Transverse colon (tissue), 4 donors: ENCODE results near the gene DENND1A. TPM values are rescaled to one million over a fixed set of nuclear protein-coding genes. Genes with fewer than 3 reads are reported as not detected.

Experiments
- DNase-seq: peaks from one replicate; pipeline ENCODE4 v3.0.0-alpha.2; 2019
- H3K27ac ChIP-seq, 4 donors: fragments of 200-600 bp; sonication (generic); 2 replicates each; pipeline ENCODE4 v1.5.1; 2016 to 2018; ENCODE audit warnings: inconsistent platforms in 4 of 4
- H3K27me3 ChIP-seq: fragments of 200-600 bp; sonication (generic); 2 replicates; pipeline ENCODE4 v1.5.1; 2017; ENCODE audit warnings: inconsistent platforms
- H3K36me3 ChIP-seq, 4 donors: fragments of 200-600 bp; sonication (generic); 2 replicates each; pipeline ENCODE4 v1.5.1; 2017 to 2019; ENCODE audit warnings: inconsistent platforms in 4 of 4
- H3K4me1 ChIP-seq, 4 donors: fragments of 200-600 bp; sonication (generic); 2 replicates each; pipeline ENCODE4 v1.5.1; 2017 to 2020; ENCODE audit warnings: inconsistent platforms in 4 of 4
- H3K4me3 ChIP-seq, 4 donors: fragments of 200-600 bp; sonication (generic); 1 replicate in 1 of 4; 2 replicates in 3 of 4; pipeline versions ENCODE4 v1.5.1 to v1.6.1; 2017 to 2019; ENCODE audit warnings: inconsistent platforms in 4 of 4
- H3K9me3 ChIP-seq, 2 donors: fragments of 200-600 bp; sonication (generic); 2 replicates each; pipeline ENCODE4 v1.5.1; 2017 to 2019; ENCODE audit warnings: inconsistent platforms in 2 of 2
- EP300 ChIP-seq: sonication (generic); formaldehyde crosslinking; IDR thresholded peaks from one replicate; pipeline ENCODE4 v1.6.1; 2017; ENCODE audit warnings: antibody characterized with exemption, low read depth
- POLR2A ChIP-seq: fragments of 450-650 bp; IDR thresholded peaks from one replicate; pipeline ENCODE4 v1.6.1; 2016; ENCODE audit warnings: antibody characterized with exemption, mild to moderate bottlenecking, moderate library complexity
- POLR2AphosphoS5 ChIP-seq, 3 donors: sonication (generic); formaldehyde crosslinking; IDR thresholded peaks; one replicate each; pipeline ENCODE4 v1.6.1; 2016; ENCODE audit warnings: antibody characterized with exemption in 3 of 3
- WGBS, 2 donors: methylation state at CpG; one replicate each; pipeline ENCODE4 v1.1.5; 2018; ENCODE audit warnings: low coverage in 1 of 2; 5-methylcytosine and 5-hydroxymethylcytosine counted together
- in situ Hi-C, 4 donors: fragments of 200-750 bp; cut with MboI; loops; one replicate each; pipeline versions ENCODE4 v1.15.0 to v1.15.1; 2017; ENCODE audit warnings: low sequenced_read_pairs in 3 of 4, low pct_ligation_motif_present in 1 of 4, low pct_unique_long_range_greater_than_20kb in 1 of 4
- intact Hi-C: fragments of 100-400 bp; cut with DNase I; formaldehyde crosslinking; loops from one replicate; pipeline ENCODE4 v1.15.1; 2023; ENCODE audit warnings: low total_unique reads
- total RNA-seq, 4 donors: library from RNA; depleted of rRNA; stranded (reverse); fragments of >200 nt; gene quantifications; one replicate each; pipeline ENCODE4 v1.1.0, GENCODE V29; 2016
- TF ChIP-seq, protein P1 (sequence below), 5 experiments: fragments of 200-600 bp in 3 of 5; fragments of 450-650 bp in 2 of 5; sonication (generic) in 3 of 5; IDR thresholded peaks; 1 replicate in 2 of 5; 2 replicates in 3 of 5; pipeline ENCODE4 v1.5.1; 2016 to 2017; ENCODE audit warnings: antibody characterized with exemption in 5 of 5, inconsistent platforms in 3 of 5, mild to moderate bottlenecking in 2 of 5, moderate library complexity in 1 of 5

The DENND1A gene
- total RNA-seq, 4 donors from 2014 or later: 12.5 to 78.6 (median 40.0) TPM

- no peak for TF ChIP-seq POLR2A
- no peak for TF ChIP-seq POLR2AphosphoS5 (IDR thresholded peaks at IDR 0.05)
- TF ChIP-seq, protein P1, sequence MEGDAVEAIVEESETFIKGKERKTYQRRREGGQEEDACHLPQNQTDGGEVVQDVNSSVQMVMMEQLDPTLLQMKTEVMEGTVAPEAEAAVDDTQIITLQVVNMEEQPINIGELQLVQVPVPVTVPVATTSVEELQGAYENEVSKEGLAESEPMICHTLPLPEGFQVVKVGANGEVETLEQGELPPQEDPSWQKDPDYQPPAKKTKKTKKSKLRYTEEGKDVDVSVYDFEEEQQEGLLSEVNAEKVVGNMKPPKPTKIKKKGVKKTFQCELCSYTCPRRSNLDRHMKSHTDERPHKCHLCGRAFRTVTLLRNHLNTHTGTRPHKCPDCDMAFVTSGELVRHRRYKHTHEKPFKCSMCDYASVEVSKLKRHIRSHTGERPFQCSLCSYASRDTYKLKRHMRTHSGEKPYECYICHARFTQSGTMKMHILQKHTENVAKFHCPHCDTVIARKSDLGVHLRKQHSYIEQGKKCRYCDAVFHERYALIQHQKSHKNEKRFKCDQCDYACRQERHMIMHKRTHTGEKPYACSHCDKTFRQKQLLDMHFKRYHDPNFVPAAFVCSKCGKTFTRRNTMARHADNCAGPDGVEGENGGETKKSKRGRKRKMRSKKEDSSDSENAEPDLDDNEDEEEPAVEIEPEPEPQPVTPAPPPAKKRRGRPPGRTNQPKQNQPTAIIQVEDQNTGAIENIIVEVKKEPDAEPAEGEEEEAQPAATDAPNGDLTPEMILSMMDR (IDR thresholded peaks at IDR 0.05): no peak
- TF ChIP-seq EP300: no peak
- Histone ChIP-seq H3K27ac (no peak overlapping the region), H3K4me1 (no peaks in the 10 kb centered on the region), H3K36me3 (no peaks in the 10 kb centered on the region), H3K9me3 (no peaks in the 10 kb centered on the region), H3K27me3 (peaks cover 38% of the 10 kb centered on the region), H3K4me3 (no peak overlapping the region)
- intact Hi-C loops (no loop called here), in situ Hi-C loops (no loop called here)
- no peak for DNase-seq
- WGBS, 2 donors: 48 to 52% methylated on average over 6 to 8 of the region's 8 CpGs
Measured at GRCh38 chr9:123965801-123966686, 36.1 kb upstream of the DENND1A start.

DNA sequence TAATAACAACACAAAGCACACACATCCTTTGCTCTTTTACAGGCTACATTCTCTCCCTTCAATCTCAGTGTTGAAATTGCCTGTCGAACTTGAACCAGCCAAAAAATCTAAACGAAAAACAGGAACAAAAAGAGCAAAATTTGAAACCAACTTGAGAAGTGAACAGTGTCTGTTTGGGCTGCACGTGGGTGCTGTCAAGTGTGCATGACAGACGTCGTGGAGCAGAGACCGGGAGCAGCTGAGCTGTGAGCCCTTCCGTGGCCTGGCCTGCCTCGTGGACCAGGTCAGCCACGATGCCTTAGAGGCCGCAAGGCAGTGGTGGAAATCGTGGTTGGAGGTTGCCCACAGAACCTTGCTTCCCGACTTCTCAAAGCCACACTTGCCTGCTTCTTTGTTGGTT is 34.8 kb upstream of the DENND1A start:
- in situ Hi-C loops: no loop called here
- intact Hi-C loops: no loop called here
- TF ChIP-seq POLR2AphosphoS5 (IDR thresholded peaks at IDR 0.05): no peak
- no peak for TF ChIP-seq POLR2A
- TF ChIP-seq, protein P1 (IDR thresholded peaks at IDR 0.05): no peak
- TF ChIP-seq EP300: no peak
- Histone ChIP-seq H3K4me1 (no peaks in the 10 kb centered on the region), H3K27me3 (peaks cover 37% of the 10 kb centered on the region), H3K36me3 (no peaks in the 10 kb centered on the region), H3K4me3 (no peak overlapping the region), H3K27ac (no peak overlapping the region), H3K9me3 (no peaks in the 10 kb centered on the region)
- 61 to 81% methylated on average over 8 to 12 of the region's 12 CpGs for WGBS, 2 donors
- no peak for DNase-seq

DNA sequence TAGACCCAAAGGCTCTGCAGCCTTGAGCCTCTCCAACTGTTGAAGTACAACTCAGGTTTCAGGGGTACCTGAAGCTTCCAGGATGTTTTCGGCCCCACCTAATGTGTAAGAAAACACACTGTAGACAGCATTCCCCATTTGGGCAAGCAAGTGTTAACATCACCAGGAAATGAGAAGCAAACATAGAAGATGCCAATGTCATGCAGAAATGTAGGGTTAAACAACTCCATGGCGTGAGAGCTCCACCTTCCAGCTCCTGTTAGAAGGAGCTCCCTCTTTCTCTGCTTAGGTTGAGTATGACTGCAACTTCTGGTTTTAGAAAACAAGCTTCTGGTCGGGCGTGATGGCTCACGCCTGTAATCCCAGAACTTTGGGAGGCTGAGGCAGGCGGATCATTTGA is 31.0 kb upstream of the DENND1A start:
- H3K27me3 ChIP-seq: peaks cover 34% of the 10 kb centered on the region
- in situ Hi-C loops: no loop called here
- H3K9me3 ChIP-seq: no peaks in the 10 kb centered on the region
- intact Hi-C loops: no loop called here
- H3K27ac ChIP-seq: no peak overlapping the region
- 56% methylated on average over 6 of the region's 6 CpGs; no CpG with 5 or more reads in 1 of the 2 donors for WGBS, 2 donors
- H3K36me3 ChIP-seq: no peaks in the 10 kb centered on the region
- H3K4me3 ChIP-seq: no peak overlapping the region
- DNase-seq: no peak
- TF ChIP-seq POLR2A (no peak), POLR2AphosphoS5 (IDR thresholded peaks at IDR 0.05) (no peak), EP300 (no peak)
- TF ChIP-seq, protein P1 (IDR thresholded peaks at IDR 0.05): no peak
- no peaks in the 10 kb centered on the region for H3K4me1 ChIP-seq

DNA sequence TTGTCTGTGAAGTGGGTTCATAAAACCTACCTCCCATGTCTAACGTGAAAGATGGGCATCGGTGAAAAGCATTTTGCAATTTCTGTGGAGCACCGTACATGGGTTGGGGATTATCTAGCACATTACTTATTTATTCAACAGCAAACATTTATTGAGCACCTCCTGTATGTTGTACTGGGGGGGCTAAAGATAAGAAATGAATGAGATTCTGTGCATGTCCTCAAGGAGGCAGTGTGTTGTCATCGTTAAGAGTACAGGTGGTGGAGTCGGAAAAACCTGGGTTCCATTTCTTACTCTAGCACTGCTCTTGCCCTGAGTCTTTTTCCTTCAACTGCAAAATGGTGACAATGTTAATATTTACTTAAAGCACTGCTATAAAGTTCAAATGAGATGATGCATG is 30.4 kb upstream of the DENND1A start:
- no peak for DNase-seq
- Histone ChIP-seq H3K9me3 (no peaks in the 10 kb centered on the region), H3K4me3 (no peak overlapping the region), H3K27me3 (peaks cover 32% of the 10 kb centered on the region), H3K36me3 (no peaks in the 10 kb centered on the region), H3K27ac (no peak overlapping the region), H3K4me1 (no peaks in the 10 kb centered on the region)
- TF ChIP-seq EP300: no peak
- TF ChIP-seq POLR2AphosphoS5 (IDR thresholded peaks at IDR 0.05): no peak
- no peak for TF ChIP-seq POLR2A
- TF ChIP-seq, protein P1 (IDR thresholded peaks at IDR 0.05): no peak
- intact Hi-C loops (no loop called here), in situ Hi-C loops (no loop called here)
- WGBS, 2 donors: 84 to 86% methylated on average over 3 to 5 of the region's 5 CpGs
